HepG2 (cell line): ENCODE measurements around the gene PDILT. TPM values are rescaled to one million over a fixed set of nuclear protein-coding genes. Genes with fewer than 3 reads are reported as not detected.

Experiments used
- AKNA ChIP-seq: sonication (generic); formaldehyde crosslinking; IDR thresholded peaks from 2 replicates; pipeline ENCODE4 v1.4.0; 2020; ENCODE audit warnings: missing genetic modification reagents, borderline replicate concordance
- NFRKB ChIP-seq: fragments of 450-650 bp; IDR thresholded peaks from 2 replicates; pipeline ENCODE4 v1.6.1; 2017
- PAF1 ChIP-seq: IDR thresholded peaks from 2 replicates; pipeline ENCODE4 v1.6.1; 2016; ENCODE audit warnings: missing genetic modification reagents, missing compliant biosample characterization
- TBX3 ChIP-seq: fragments of 450-650 bp; IDR thresholded peaks from 2 replicates; pipeline ENCODE4 v1.6.1; 2017; ENCODE audit warnings: antibody characterized with exemption, mild to moderate bottlenecking, inconsistent platforms, borderline replicate concordance
- TFDP1 ChIP-seq: IDR thresholded peaks from 2 replicates; pipeline ENCODE4 v1.6.1; 2016; ENCODE audit warnings: missing compliant biosample characterization, missing genetic modification reagents, borderline replicate concordance
- ZMAT5 ChIP-seq: sonication (generic); formaldehyde crosslinking; IDR thresholded peaks from 2 replicates; pipeline ENCODE4 v1.5.0; 2020; ENCODE audit warnings: mild to moderate bottlenecking, low read depth, missing genetic modification reagents, borderline replicate concordance
- ZNF263 ChIP-seq: sonication (generic); formaldehyde crosslinking; IDR thresholded peaks from 2 replicates; pipeline ENCODE4 v1.4.0; 2020; ENCODE audit warnings: missing genetic modification reagents
- polyA plus RNA-seq, 8 experiments: library from polyadenylated mRNA; depleted of rRNA in 3 of 8; stranded (reverse) in 7 of 8; unstranded in 1 of 8; fragments of >200 nt; fragmentation: Illumina TruSeq in 4 of 8; extraction: Trizol in 4 of 8; gene quantifications; 2 replicates each; pipeline versions ENCODE4 v1.2.1 to v1.2.3, GENCODE V29; 2011 to 2016; ENCODE audit warnings: low read depth in 4 of 8, missing spikeins in 1 of 8, mixed read lengths in 1 of 8; ENCODE audit not compliant: insufficient read depth in 1 of 8
- total RNA-seq, 5 experiments: library from RNA; depleted of rRNA; stranded (reverse); fragments of >200 nt; fragmentation: Illumina TruSeq; extraction: Trizol; gene quantifications; 2 replicates each; pipeline ENCODE4 v1.2.3, GENCODE V29; 2016; ENCODE audit warnings: low read depth in 1 of 5
- TF ChIP-seq, protein P1 (sequence below): sonication (generic); formaldehyde crosslinking; IDR thresholded peaks from 2 replicates; pipeline ENCODE4 v1.4.0; 2020; ENCODE audit warnings: missing genetic modification reagents
- TF ChIP-seq, protein P2 (sequence below), 2 experiments: sonication (generic) in 1 of 2; formaldehyde crosslinking in 1 of 2; IDR thresholded peaks; 2 replicates each; pipeline versions ENCODE4 v1.4.0 to v1.6.1; 2018 to 2020; ENCODE audit warnings: missing genetic modification reagents in 2 of 2, borderline replicate concordance in 1 of 2, low read depth in 1 of 2, mild to moderate bottlenecking in 1 of 2, missing biosample characterization in 1 of 2
- TF ChIP-seq, protein P3 (sequence below): sonication (generic); formaldehyde crosslinking; IDR thresholded peaks from 2 replicates; pipeline ENCODE4 v1.9.0; 2021; ENCODE audit warnings: missing genetic modification reagents, borderline replicate concordance

Gene PDILT
- total and polyA plus RNA-seq, 2 of the 13 experiments (the other 11 are each of a cell fraction or from before 2014, with no cell fraction given), result not detected

GRCh38 chr16:20401475-20402016 lies 3.0 kb downstream of the PDILT start (continued):
- TF ChIP-seq, protein P1, sequence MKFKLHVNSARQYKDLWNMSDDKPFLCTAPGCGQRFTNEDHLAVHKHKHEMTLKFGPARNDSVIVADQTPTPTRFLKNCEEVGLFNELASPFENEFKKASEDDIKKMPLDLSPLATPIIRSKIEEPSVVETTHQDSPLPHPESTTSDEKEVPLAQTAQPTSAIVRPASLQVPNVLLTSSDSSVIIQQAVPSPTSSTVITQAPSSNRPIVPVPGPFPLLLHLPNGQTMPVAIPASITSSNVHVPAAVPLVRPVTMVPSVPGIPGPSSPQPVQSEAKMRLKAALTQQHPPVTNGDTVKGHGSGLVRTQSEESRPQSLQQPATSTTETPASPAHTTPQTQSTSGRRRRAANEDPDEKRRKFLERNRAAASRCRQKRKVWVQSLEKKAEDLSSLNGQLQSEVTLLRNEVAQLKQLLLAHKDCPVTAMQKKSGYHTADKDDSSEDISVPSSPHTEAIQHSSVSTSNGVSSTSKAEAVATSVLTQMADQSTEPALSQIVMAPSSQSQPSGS (CRISPR knock-in tag), result peak; percentile 14; the same call in 1 of the 2 replicates
- TF ChIP-seq PAF1 (CRISPR knock-in tag) (no peak), NFRKB (no peak), ZMAT5 (CRISPR knock-in tag) (no peak), ZNF263 (CRISPR knock-in tag) (peak; percentile 80), AKNA (CRISPR knock-in tag) (no peak), TBX3 (no peak), TFDP1 (CRISPR knock-in tag) (0 out of 2 replicates have a peak, but pooled peaks have one; percentile 18)
- TF ChIP-seq, protein P2, sequence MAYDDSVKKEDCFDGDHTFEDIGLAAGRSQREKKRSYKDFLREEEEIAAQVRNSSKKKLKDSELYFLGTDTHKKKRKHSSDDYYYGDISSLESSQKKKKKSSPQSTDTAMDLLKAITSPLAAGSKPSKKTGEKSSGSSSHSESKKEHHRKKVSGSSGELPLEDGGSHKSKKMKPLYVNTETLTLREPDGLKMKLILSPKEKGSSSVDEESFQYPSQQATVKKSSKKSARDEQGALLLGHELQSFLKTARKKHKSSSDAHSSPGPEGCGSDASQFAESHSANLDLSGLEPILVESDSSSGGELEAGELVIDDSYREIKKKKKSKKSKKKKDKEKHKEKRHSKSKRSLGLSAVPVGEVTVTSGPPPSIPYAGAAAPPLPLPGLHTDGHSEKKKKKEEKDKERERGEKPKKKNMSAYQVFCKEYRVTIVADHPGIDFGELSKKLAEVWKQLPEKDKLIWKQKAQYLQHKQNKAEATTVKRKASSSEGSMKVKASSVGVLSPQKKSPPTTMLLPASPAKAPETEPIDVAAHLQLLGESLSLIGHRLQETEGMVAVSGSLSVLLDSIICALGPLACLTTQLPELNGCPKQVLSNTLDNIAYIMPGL (CRISPR knock-in tag; IDR thresholded peaks at IDR 0.05; ENCODE audit: borderline replicate concordance in 1 of 2, low read depth in 1 of 2), result peak in 1 of 2 experiments; percentile 44; a peak in 1 of 4 replicates
- TF ChIP-seq, protein P3, sequence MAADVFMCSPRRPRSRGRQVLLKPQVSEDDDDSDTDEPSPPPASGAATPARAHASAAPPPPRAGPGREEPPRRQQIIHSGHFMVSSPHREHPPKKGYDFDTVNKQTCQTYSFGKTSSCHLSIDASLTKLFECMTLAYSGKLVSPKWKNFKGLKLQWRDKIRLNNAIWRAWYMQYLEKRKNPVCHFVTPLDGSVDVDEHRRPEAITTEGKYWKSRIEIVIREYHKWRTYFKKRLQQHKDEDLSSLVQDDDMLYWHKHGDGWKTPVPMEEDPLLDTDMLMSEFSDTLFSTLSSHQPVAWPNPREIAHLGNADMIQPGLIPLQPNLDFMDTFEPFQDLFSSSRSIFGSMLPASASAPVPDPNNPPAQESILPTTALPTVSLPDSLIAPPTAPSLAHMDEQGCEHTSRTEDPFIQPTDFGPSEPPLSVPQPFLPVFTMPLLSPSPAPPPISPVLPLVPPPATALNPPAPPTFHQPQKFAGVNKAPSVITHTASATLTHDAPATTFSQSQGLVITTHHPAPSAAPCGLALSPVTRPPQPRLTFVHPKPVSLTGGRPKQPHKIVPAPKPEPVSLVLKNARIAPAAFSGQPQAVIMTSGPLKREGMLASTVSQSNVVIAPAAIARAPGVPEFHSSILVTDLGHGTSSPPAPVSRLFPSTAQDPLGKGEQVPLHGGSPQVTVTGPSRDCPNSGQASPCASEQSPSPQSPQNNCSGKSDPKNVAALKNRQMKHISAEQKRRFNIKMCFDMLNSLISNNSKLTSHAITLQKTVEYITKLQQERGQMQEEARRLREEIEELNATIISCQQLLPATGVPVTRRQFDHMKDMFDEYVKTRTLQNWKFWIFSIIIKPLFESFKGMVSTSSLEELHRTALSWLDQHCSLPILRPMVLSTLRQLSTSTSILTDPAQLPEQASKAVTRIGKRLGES (CRISPR knock-in tag), result no peak
